GM10266 (cell line): ENCODE results near the gene ERC1.

Experiments
- DNase-seq: peaks from one replicate; pipeline ENCODE4 v3.0.0; 2012; ENCODE audit errors: extremely low spot score
- CTCF ChIP-seq: IDR thresholded peaks from 2 replicates; pipeline ENCODE4 v1.5.1; 2012; ENCODE audit warnings: mild to moderate bottlenecking, low read depth; ENCODE audit not compliant: control insufficient read depth, insufficient read depth; ENCODE audit errors: missing control alignments

Gene ERC1

GRCh38 chr12:1428671-1429070, 437.6 kb downstream of the ERC1 start:
- no peak for DNase-seq
- TF ChIP-seq CTCF: no peak

GRCh38 chr12:1429980-1430379, 439.0 kb downstream of the ERC1 start:
- no peak for TF ChIP-seq CTCF
- DNase-seq: no peak

GRCh38 chr12:1434296-1434955, 443.4 kb downstream of the ERC1 start:
- peak; percentile 2 for TF ChIP-seq CTCF
- no peak for DNase-seq

- no peak for DNase-seq
- no peak for TF ChIP-seq CTCF
Observed at GRCh38 chr12:1435044-1435443, 444.0 kb downstream of the ERC1 start.

- no peak for DNase-seq
- TF ChIP-seq CTCF: no peak
Observed at GRCh38 chr12:1435456-1435855, 444.4 kb downstream of the ERC1 start.

GRCh38 chr12:1436015-1436414, 445.0 kb downstream of the ERC1 start:
- no peak for DNase-seq
- no peak for TF ChIP-seq CTCF

GRCh38 chr12:1436981-1437380, 446.0 kb downstream of the ERC1 start:
- no peak for DNase-seq
- TF ChIP-seq CTCF: no peak
